ENCODE results near the gene VIL1.

DNA sequence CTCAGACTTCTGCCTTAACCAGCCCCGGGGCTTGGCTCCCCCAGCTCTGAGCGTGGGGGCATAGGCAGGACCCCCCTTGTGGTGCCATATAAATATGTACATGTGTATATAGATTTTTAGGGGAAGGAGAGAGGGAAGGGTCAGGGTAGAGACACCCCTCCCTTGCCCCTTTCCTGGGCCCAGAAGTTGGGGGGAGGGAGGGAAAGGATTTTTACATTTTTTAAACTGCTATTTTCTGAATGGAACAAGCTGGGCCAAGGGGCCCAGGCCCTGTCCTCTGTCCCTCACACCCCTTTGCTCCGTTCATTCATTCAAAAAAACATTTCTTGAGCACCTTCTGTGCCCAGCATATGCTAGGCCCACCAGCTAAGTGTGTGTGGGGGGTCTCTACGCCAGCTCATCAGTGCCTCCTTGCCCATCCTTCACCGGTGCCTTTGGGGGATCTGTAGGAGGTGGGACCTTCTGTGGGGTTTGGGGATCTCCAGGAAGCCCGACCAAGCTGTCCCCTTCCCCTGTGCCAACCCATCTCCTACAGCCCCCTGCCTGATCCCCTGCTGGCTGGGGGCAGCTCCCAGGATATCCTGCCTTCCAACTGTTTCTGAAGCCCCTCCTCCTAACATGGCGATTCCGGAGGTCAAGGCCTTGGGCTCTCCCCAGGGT is 13.7 kb upstream of the VIL1 start:
- TF ChIP-seq, protein P1, sequence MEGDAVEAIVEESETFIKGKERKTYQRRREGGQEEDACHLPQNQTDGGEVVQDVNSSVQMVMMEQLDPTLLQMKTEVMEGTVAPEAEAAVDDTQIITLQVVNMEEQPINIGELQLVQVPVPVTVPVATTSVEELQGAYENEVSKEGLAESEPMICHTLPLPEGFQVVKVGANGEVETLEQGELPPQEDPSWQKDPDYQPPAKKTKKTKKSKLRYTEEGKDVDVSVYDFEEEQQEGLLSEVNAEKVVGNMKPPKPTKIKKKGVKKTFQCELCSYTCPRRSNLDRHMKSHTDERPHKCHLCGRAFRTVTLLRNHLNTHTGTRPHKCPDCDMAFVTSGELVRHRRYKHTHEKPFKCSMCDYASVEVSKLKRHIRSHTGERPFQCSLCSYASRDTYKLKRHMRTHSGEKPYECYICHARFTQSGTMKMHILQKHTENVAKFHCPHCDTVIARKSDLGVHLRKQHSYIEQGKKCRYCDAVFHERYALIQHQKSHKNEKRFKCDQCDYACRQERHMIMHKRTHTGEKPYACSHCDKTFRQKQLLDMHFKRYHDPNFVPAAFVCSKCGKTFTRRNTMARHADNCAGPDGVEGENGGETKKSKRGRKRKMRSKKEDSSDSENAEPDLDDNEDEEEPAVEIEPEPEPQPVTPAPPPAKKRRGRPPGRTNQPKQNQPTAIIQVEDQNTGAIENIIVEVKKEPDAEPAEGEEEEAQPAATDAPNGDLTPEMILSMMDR (optimal IDR thresholded peaks at IDR 0.05 in 1 of 3, IDR thresholded peaks at IDR 0.05 in 1 of 3, conservative IDR thresholded peaks at IDR 0.05 in 1 of 3; ENCODE audit: extremely low read depth in 1 of 3, insufficient read depth in 2 of 3, low read length in 3 of 3), result no peak
- no peak for TF ChIP-seq EZH2 (IDR thresholded peaks at IDR 0.05; ENCODE audit: low read length)
